Measurements from ENCODE around the gene DAB2IP.

- no peak for TF ChIP-seq CTCF (IDR thresholded peaks at IDR 0.05; ENCODE audit: low read depth, low read length)
- TF ChIP-seq EZH2phosphoT487 (IDR thresholded peaks at IDR 0.05; ENCODE audit: low read depth), result no peak
Observed at GRCh38 chr9:121663591-121663990, 12.2 kb downstream of the DAB2IP start.

All from OCI-LY3 (cell line).